Sigmoid colon (tissue), 7 donors: ENCODE results near the gene STRN. TPM values are rescaled to one million over a fixed set of nuclear protein-coding genes. Genes with fewer than 3 reads are reported as not detected.
"Not testable (repeated sequence)": the region's sequence is repeated elsewhere in the genome, so short reads cannot be mapped to it uniquely, and the experiment has no call there.

ENCODE experiments used
- DNase-seq: peaks from one replicate; pipeline ENCODE4 v3.0.0-alpha.2; 2019
- H3K27ac ChIP-seq, 4 donors: fragments of 200-600 bp; sonication (generic); one replicate each; pipeline ENCODE4 v1.5.1; 2016 to 2019; ENCODE audit warnings: mild to moderate bottlenecking in 1 of 4
- H3K27me3 ChIP-seq, 3 donors: fragments of 200-600 bp; sonication (generic); one replicate each; pipeline ENCODE4 v1.5.1; 2019; ENCODE audit warnings: mild to moderate bottlenecking in 1 of 3
- H3K36me3 ChIP-seq, 4 donors: fragments of 200-600 bp; sonication (generic); one replicate each; pipeline ENCODE4 v1.5.1; 2016 to 2019
- H3K4me1 ChIP-seq, 4 donors: fragments of 200-600 bp; sonication (generic); one replicate each; pipeline ENCODE4 v1.5.1; 2017 to 2019
- H3K4me3 ChIP-seq, 4 donors: fragments of 200-600 bp; sonication (generic); one replicate each; pipeline ENCODE4 v1.5.1; 2017 to 2019; ENCODE audit warnings: mild to moderate bottlenecking in 2 of 4, moderate library complexity in 1 of 4
- H3K9me3 ChIP-seq, 4 donors: fragments of 200-600 bp in 3 of 4; sonication (generic) in 3 of 4; one replicate each; pipeline versions ENCODE4 v1.5.1 to v1.6.1; 2013 to 2019
- EP300 ChIP-seq, 4 donors: sonication (generic); formaldehyde crosslinking; IDR thresholded peaks; one replicate each; pipeline ENCODE4 v1.6.1; 2017; ENCODE audit warnings: antibody characterized with exemption in 4 of 4
- POLR2A ChIP-seq, 2 donors: fragments of 450-650 bp; IDR thresholded peaks; one replicate each; pipeline ENCODE4 v1.6.1; 2016; ENCODE audit warnings: antibody characterized with exemption in 2 of 2, mild to moderate bottlenecking in 2 of 2, moderate library complexity in 2 of 2
- POLR2AphosphoS5 ChIP-seq, 4 donors: sonication (generic); formaldehyde crosslinking; IDR thresholded peaks; one replicate each; pipeline ENCODE4 v1.6.1; 2017; ENCODE audit warnings: antibody characterized with exemption in 4 of 4
- WGBS, 2 donors: extraction: QIAGEN DNeasy Blood & Tissue Kit; methylation state at CpG; one replicate each; pipeline ENCODE4 v1.1.7; 2013; 5-methylcytosine and 5-hydroxymethylcytosine counted together
- intact Hi-C: fragments of 100-400 bp; cut with DNase I; formaldehyde crosslinking; loops from one replicate; pipeline ENCODE4 v1.15.1; 2023
- polyA plus RNA-seq, 3 donors: library from polyadenylated mRNA; stranded (reverse); fragments of 200-250 nt; gene quantifications; one replicate each; pipeline ENCODE4 v1.2.3, GENCODE V29; 2013
- total RNA-seq, 4 donors: library from RNA; depleted of rRNA; stranded (reverse); fragments of >200 nt; gene quantifications; one replicate each; pipeline ENCODE4 v1.1.0, GENCODE V29; 2016
- TF ChIP-seq, protein P1 (sequence below), 4 experiments: fragments of 450-650 bp in 3 of 4; fragments of 200-600 bp in 1 of 4; IDR thresholded peaks; one replicate each; pipeline ENCODE4 v1.5.1; 2016 to 2019; ENCODE audit warnings: antibody characterized with exemption in 4 of 4, mild to moderate bottlenecking in 3 of 4, moderate library complexity in 2 of 4
- donor health status: healthy with polysubstance abuse.
- donor health status: Bipolar disorder and iron deficiency.
- donor health status: healthy.

Gene STRN
- total and polyA plus RNA-seq, 7 donors = 7.8 to 20.9 (median 14.9) TPM

DNA sequence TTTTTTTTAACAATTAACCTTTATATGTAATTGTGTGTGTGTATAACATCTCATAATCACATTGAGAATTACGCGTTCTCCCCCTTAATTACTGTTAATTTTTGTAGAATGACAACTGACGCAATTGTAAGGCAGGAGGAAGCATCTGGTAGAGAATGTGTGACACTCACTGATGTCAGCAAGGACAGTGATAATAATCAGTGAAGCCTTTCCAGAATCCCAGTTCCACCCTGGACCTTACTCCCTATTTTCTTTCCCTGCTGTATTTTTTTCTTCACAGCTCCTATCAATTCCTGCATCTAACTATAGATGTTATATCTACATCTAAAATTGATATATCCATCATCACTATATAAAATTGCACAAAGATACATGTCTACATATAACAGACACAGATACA, 16.1 kb upstream of the STRN start:
- Histone ChIP-seq H3K27me3 (no peaks in the 10 kb centered on the region), H3K4me3 (no peak overlapping the region), H3K4me1 (no peaks in the 10 kb centered on the region), H3K36me3 (peaks cover 0 to 37% (median 0%) of the 10 kb centered on the region in 4 donors), H3K9me3 (no peaks in the 10 kb centered on the region), H3K27ac (no peak overlapping the region)
- TF ChIP-seq EP300 (IDR thresholded peaks at IDR 0.05) = no peak
- WGBS, 2 donors = 16 to 59% methylated on average over 3 of the region's 3 CpGs
- intact Hi-C loops = no loop called here
- no peak for DNase-seq

DNA sequence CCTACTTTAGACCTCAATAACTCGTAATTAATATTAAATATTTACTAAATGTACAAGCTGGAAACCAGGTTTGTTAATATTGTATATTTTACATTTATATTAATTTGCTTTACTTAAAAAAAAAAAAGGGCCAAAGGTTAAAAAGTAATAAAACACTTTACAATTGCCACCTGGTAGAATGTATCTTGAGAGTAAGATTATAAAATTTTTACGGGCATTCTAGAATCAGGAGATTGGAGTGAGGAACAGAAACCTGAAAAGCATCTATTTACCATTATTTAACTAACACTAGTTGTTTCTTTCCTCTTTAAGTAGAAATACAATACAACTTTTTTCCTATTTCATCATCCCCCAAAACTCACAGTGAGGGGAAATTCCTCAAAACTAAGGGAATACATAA, 15.6 kb upstream of the STRN start:
- H3K9me3 ChIP-seq = no peaks in the 10 kb centered on the region
- no peaks in the 10 kb centered on the region for H3K27me3 ChIP-seq
- WGBS, 2 donors = 16 to 66% methylated on average over 2 of the region's 2 CpGs
- intact Hi-C loops = no loop called here
- H3K27ac ChIP-seq = no peak overlapping the region
- DNase-seq = no peak
- peaks cover 0 to 32% (median 0%) of the 10 kb centered on the region in 4 donors for H3K36me3 ChIP-seq
- H3K4me1 ChIP-seq = no peaks in the 10 kb centered on the region
- H3K4me3 ChIP-seq = no peak overlapping the region
- TF ChIP-seq POLR2A (IDR thresholded peaks at IDR 0.05) = no peak
- TF ChIP-seq, protein P1, sequence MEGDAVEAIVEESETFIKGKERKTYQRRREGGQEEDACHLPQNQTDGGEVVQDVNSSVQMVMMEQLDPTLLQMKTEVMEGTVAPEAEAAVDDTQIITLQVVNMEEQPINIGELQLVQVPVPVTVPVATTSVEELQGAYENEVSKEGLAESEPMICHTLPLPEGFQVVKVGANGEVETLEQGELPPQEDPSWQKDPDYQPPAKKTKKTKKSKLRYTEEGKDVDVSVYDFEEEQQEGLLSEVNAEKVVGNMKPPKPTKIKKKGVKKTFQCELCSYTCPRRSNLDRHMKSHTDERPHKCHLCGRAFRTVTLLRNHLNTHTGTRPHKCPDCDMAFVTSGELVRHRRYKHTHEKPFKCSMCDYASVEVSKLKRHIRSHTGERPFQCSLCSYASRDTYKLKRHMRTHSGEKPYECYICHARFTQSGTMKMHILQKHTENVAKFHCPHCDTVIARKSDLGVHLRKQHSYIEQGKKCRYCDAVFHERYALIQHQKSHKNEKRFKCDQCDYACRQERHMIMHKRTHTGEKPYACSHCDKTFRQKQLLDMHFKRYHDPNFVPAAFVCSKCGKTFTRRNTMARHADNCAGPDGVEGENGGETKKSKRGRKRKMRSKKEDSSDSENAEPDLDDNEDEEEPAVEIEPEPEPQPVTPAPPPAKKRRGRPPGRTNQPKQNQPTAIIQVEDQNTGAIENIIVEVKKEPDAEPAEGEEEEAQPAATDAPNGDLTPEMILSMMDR (IDR thresholded peaks at IDR 0.05) = no peak

DNA sequence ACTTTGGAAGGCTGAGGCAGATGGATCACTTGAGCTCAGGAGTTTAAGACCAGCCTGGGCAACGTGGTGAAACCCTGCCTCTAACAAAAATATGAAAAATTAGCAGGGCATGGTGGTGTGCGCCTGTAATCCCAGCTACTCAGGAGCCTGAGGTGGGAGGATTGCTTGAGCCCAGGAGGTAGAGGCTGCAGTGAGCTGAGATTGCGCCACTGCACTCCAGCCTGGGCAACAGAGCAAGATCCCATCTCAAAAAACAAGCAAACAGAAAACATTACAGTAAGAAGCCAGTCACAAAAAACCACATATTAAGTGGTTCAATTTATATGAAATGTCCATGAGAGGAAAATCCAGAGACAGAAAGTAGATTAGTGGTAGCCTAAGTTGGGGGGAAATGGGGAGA, 12.7 kb upstream of the STRN start:
- H3K27me3 ChIP-seq, intact Hi-C loops, H3K9me3 ChIP-seq, H3K27ac ChIP-seq, DNase-seq, H3K4me3 ChIP-seq, H3K4me1 ChIP-seq: not testable (repeated sequence)
- 99% methylated on average over 3 of the region's 3 CpGs for WGBS, 2 donors
- H3K36me3 ChIP-seq = peaks cover 0 to 19% (median 0%) of the 10 kb centered on the region in 4 donors

- TF ChIP-seq POLR2A (IDR thresholded peaks at IDR 0.05) = no peak
- no peak for TF ChIP-seq POLR2AphosphoS5 (IDR thresholded peaks at IDR 0.05)
- no peak for TF ChIP-seq EP300 (IDR thresholded peaks at IDR 0.05)
- TF ChIP-seq, protein P1 (IDR thresholded peaks at IDR 0.05) = no peak
- 88 to 93% methylated on average over 2 of the region's 2 CpGs for WGBS, 2 donors
- no peak overlapping the region for H3K4me3 ChIP-seq
- no peaks in the 10 kb centered on the region for H3K27me3 ChIP-seq
- H3K36me3 ChIP-seq = peaks cover 0 to 14% (median 0%) of the 10 kb centered on the region in 4 donors
- H3K27ac ChIP-seq = no peak overlapping the region
- no peaks in the 10 kb centered on the region for H3K9me3 ChIP-seq
- intact Hi-C loops = no loop called here
- H3K4me1 ChIP-seq = no peaks in the 10 kb centered on the region
- no peak for DNase-seq
Measured at GRCh38 chr2:36976065-36976464, 9.7 kb upstream of the STRN start.

DNA sequence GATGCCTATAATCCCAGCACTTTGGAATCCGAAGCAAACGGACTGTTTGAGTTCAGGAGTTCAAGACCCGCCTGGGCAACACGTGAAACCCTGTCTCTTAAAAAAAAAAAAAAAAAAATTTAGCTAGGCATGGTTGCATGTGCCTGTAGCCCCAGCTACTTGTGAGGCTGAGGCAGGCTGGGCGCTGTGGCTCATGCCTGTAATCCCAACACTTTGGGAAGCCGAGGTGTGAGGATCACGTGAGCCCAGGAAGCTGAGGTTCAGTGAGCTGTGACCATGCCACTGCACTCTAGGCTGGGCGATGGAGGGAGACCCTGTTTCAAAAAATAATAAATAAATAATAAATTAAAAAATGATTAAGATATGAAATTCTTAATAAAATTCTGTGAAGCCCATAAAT, 9.0 kb upstream of the STRN start:
- H3K4me3 ChIP-seq = no peak overlapping the region
- intact Hi-C loops = no loop called here
- H3K27ac ChIP-seq = no peak overlapping the region
- 88 to 95% methylated on average over 8 of the region's 8 CpGs for WGBS, 2 donors
- no peaks in the 10 kb centered on the region for H3K27me3 ChIP-seq
- H3K4me1 ChIP-seq = no peaks in the 10 kb centered on the region
- peaks cover 0 to 10% (median 0%) of the 10 kb centered on the region in 4 donors for H3K36me3 ChIP-seq
- no peaks in the 10 kb centered on the region for H3K9me3 ChIP-seq
- DNase-seq = no peak
- TF ChIP-seq, protein P1 (IDR thresholded peaks at IDR 0.05) = no peak
- no peak for TF ChIP-seq EP300 (IDR thresholded peaks at IDR 0.05)

DNA sequence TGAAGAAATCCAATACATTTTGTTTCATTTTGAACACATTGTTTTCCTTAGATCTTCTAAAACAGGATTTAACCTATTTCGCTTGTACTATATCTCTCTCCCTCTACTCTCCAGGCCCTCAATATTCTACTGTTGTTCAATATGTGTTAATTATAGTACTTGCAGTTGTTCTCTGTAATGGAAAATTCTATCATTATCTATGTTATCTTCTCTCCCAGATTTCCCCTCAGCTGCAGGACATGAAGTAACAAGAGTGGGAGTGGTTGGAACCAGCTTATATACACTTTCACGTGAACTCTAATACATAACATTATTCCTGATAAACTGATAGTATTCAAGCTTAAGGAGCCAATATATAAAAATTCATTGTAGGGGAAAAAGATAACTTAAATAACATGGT, 7.0 kb upstream of the STRN start:
- no peaks in the 10 kb centered on the region for H3K27me3 ChIP-seq
- H3K36me3 ChIP-seq = no peaks in the 10 kb centered on the region
- H3K9me3 ChIP-seq = no peaks in the 10 kb centered on the region
- TF ChIP-seq, protein P1 (IDR thresholded peaks at IDR 0.05) = no peak
- TF ChIP-seq EP300 (IDR thresholded peaks at IDR 0.05) = no peak
- TF ChIP-seq POLR2A (IDR thresholded peaks at IDR 0.05) = no peak
- TF ChIP-seq POLR2AphosphoS5 (IDR thresholded peaks at IDR 0.05) = no peak
- no peaks in the 10 kb centered on the region for H3K4me1 ChIP-seq
- DNase-seq = no peak
- intact Hi-C loops = no loop called here
- H3K27ac ChIP-seq = no peak overlapping the region
- WGBS, 2 donors = 80 to 89% methylated on average over 2 of the region's 2 CpGs
- H3K4me3 ChIP-seq = no peak overlapping the region
